NCI-H2227 treated with DMSO at 0.1 percent for 48 hours (cell line): ENCODE results near the gene GALP.
"Not testable (repeated sequence)": the region's sequence is repeated elsewhere in the genome, so short reads cannot be mapped to it uniquely, and the experiment has no call there.

Source experiments
- DNase-seq: peaks from one replicate; lab custom pipeline; 2025; lab: John Stamatoyannopoulos, UW

GALP gene

DNA sequence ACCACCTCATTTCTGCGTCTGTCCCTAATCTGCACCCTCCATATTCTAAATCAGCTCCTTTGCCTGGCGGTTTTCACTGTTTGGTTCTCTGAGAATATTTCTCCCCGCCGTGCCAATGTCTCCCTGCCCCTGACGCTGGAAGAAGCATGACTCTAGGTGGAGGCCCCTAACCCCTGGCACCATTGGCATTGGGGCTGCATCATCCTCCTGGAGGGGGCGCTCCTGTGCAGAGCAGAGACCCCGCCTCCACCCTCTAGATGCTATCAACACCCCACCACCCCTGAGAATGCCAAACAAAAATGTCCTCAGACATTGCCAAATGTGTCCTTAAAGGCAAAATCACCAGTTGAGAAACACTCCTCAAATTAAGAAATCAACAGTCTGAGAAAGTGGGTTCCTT is 15.3 kb downstream of the GALP start:
- no peak for DNase-seq

- no peak for DNase-seq
These were observed 15.9 kb downstream of the GALP start for GRCh38 chr19:56191711-56192110.

DNA sequence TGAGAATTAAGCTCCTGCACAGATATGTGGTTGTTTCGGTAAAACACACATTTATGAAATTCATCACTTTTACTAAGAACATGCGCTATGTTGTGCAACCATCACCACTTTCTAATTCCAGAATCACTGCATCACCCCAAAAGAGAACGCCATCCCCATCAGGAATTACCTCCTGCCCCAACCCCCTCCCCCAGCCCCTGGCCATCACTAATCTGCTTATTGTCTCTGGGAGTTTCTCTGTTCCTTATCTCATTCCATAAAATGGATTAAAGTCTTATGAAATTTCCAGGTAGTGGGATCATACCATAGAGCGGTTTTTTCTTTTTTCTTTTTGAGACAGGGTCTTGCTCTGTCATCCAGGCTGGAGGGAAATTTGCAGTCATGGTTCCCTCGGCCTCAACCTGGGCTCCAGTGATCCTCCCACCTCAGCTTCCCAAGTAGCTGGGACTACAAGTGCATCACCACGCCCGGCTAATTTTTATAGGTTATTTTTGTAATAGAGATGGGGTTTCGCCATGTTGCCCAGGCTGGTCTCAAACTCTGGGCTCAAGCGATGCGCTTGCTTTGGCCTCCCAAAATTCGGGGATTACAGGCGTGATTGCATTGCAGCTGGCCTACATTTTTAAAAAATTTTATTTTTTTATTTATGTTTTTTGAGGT is 18.3 kb downstream of the GALP start:
- DNase-seq: no peak

DNA sequence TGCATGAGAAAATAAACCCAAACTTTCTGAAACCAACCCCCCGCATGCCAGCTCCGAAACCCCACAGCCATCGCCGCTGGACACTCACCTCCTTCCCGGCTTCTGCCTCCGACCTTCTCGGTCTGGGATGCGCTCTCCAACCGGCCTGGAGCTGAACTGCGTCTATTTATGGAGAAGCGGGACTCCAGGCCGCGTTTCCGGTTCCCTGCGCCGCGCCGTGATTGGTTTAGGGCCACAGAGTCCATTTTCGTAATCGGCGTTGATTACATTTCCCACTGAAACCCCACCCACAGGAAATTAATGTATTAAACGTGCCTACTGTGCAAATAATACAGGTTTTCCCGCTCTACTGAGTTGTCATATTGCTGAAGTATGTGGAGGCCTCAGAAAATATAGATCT is 21.8 kb downstream of the GALP start, which contains the start of gene ZSCAN5B:
Gene ZSCAN5B (minus strand): TSS at position 138 of the 400 bp plus-strand sequence. CDS start 4,731 bp downstream, outside the sequence.
- not testable (repeated sequence) for DNase-seq

GRCh38 chr19:56199687-56200086 is 23.9 kb downstream of the GALP start:
- no peak for DNase-seq

DNA sequence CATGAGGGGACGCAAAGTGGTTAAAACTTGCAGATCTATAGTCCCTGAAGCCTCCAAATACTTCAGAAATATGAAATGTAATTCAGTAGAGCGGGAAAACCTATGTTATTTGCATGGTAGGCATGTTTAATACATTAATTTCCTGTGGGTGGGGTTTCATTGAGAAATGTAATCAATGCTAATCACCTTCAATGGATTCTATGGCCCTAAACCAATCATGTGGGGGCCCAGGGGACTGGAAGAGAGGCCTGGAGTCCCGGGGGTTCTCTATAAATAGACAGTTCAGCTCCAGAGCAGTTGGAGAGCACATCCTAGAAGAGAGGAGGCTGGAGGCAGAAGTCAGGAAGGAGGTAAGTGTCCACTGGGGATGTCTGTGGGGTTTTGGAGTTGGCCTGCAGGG is 26.2 kb downstream of the GALP start, which contains the start of gene ZSCAN5C:
Gene ZSCAN5C (plus strand): TSS at position 301 of the 400 bp plus-strand sequence. CDS start 3,641 bp downstream, outside the sequence.
- DNase-seq: no peak

GRCh38 chr19:56207581-56207980 is 31.8 kb downstream of the GALP start:
- not testable (repeated sequence) for DNase-seq

DNA sequence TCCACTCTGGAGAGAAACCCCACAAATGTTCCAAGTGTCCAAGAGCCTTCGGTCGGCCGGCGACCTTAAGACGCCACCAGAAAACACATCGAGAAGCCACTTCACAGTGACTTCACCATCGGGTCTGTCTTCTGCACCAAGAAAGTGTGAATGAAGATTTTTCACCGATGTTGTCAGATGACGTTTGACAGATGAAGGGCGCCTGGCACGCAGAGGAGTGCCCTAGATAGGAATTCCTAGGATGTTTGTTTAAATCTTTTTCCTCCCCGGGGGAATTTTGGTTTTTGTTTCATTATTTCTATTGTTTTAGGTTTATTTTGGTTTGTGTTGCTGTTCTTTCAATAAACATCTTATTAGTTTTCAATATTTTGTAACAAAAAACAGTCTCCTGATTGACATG is 33.3 kb downstream of the GALP start:
- no peak for DNase-seq

GRCh38 chr19:56210036-56210435 is 34.2 kb downstream of the GALP start:
- not testable (repeated sequence) for DNase-seq

- DNase-seq: no peak
These were observed 35.9 kb downstream of the GALP start for GRCh38 chr19:56211718-56212117.

DNA sequence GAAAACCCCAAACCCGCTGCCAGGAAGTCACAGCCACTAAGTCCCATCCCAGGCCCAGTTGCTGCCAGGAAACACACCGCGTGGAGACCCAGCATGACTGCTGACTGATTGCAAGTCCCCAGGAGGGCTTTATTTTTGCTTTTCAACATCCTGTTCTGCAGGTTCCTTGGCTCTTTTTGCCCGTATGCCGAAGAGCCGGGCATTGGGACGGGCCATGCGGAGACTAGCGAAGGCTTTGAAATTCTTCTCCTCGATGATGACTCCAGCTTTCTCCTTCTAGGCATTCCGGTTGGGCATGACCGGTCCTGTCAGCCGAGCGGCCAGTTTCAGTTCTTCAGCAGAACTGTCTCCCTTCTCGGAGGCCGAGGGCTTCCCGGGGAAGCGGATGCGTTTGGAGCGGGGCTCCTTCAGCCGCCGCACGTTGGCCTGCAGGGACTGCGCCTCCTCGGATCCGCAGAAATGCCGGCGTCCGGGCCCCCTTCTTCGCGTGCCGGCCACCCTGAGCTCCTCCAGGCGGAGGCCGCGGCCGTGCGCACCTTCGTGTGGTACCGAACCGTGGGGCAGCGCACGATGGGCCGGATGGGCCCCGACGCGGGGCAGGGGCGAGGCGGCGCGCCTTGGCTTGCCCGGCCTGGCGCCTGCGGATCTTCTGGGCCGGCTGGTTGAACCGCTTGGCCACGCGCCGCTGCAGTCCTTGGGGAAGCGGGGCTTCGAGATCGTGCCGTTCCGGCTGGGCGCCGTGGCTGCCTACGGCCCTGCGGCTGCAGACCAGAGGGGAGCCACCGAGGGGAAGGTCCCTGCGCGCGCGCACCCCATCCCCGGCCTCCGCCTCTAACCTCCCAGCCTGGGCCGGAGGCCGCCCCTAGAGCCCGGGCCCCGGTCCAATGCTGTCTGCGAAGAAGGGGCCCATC is 41.5 kb downstream of the GALP start:
- DNase-seq: no peak

DNA sequence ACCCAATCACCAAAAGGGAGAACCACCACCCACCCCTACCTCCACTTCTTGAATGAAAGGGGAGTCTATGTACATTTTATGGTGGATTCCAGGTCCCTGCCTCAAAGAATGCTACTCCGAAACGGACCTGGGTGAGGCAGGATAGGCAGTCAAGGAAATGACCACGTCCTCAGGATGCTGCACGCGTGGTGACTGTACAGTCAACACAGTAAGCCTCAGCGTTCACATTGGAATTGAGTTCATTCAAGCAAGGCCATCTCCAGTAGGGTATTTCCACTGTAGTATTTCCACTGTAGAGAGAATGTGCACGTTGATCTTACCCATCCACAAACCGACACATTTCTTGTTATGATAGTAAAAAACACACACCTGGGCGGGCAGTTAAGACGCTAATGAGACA is 43.2 kb downstream of the GALP start:
- no peak for DNase-seq

DNA sequence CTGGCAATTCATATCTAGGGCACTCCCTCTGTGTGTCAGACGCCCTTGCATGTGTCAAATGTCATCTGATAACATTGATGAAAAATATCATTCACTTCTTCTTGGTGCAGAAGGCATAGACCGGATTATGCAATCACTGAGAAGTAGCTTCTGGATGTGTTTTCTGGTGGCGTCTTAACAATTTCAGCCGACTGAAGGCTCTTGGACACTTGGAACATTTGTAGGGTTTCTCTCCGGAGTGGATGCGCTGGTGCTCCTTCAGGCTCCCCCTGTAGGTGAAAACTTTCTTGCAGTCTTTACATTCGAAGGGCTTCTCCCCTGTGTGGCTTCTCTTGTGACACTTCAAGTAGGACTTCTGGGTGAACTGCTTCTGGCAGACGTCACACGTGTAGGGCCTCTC is 45.6 kb downstream of the GALP start:
- DNase-seq: not testable (repeated sequence)

DNA sequence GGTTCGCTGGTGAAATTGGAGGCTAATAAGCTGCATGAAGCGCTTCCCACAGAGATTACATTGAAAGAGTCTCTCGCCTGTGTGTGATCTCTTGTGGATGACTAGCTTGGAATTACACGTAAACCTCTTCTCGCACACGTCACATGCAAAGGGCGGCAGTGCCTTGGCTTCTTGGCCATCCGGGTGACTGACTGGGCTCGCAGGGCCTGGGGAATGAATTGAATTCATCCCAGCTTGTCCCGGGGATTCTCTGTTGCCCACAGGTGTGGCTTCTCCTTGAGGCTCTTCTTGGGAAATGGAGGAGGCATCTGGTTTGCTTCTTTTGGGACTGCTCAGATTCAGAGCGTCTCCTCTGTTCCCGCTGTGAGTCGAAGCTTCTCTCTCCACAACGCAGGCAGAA is 46.0 kb downstream of the GALP start:
- DNase-seq: no peak

- no peak for DNase-seq
These were observed 47.1 kb downstream of the GALP start for GRCh38 chr19:56222901-56223300.

GRCh38 chr19:56223481-56223880 is 47.7 kb downstream of the GALP start:
- DNase-seq: no peak
